ENCODE data around the gene ABHD2.

ABHD2 gene

DNA sequence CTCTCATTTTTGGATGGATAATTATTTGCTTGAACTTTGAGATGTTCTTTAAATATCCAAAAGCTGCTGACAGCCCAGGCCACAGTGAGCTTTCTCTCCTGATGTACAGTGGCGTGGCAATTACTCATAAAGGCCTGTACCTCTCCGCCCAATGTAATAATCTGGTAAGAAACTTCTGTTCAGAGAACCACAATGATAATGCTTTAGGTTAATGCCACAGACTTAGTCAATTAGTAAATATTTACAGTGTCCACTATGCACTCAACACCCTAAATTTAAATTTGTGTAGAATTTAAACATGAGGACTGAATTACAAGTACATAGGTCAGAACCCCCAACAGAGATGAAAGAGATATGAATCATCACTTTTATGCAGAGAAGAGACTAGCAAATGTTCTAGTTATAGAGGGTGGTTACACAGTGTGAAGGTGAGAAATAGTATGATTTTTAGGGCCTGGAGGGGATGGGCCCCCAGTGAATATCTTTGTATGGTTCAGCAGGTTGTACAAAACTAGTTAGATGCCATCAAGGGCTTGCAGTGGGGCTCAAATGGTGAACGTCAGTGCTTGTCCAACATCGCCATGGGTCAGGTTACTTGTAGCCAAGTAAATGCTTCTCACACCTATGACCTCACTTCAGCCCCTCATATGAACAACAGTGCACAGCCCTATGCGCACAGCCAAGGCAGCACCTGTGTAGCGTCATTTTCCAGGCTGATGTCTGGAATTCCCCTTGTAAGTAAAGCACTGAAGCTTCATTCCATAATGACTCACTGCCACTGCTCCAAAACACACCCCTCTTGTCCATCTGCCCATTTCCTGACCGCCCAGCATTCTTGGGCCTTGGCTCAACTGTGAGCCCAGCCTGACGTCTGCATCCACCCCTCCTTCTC, 13.3 kb downstream of the ABHD2 start:
- H3K27ac ChIP-seq (ENCODE audit: low read length), result no peak overlapping the region
- H4K20me1 ChIP-seq (ENCODE audit: insufficient read depth, low read length), result no peaks in the 10 kb centered on the region
- H3K9me3 ChIP-seq (ENCODE audit: insufficient read depth, low read length), result no peaks in the 10 kb centered on the region
- no peak overlapping the region for H3K4me3 ChIP-seq (ENCODE audit: low read length)
- H3K4me1 ChIP-seq (ENCODE audit: low read length), result no peaks in the 10 kb centered on the region
- H3K36me3 ChIP-seq (replicated peaks; ENCODE audit: low read depth, low read length), result peaks cover 12% of the 10 kb centered on the region
- 0 out of 2 replicates have a peak, but pooled peaks cover 2% of the 10 kb centered on the region for H3K79me2 ChIP-seq (ENCODE audit: low read length)
- no peak for TF ChIP-seq CTCF (IDR thresholded peaks at IDR 0.05; ENCODE audit: low read depth, low read length)
- TF ChIP-seq EZH2phosphoT487 (IDR thresholded peaks at IDR 0.05; ENCODE audit: low read depth), result no peak
- H3K27me3 ChIP-seq (ENCODE audit: low read depth, low read length), result no peaks in the 10 kb centered on the region
- no peak overlapping the region for H3K4me2 ChIP-seq (ENCODE audit: low read length)
- no peak overlapping the region for H2AFZ ChIP-seq (ENCODE audit: low read depth, low read length)
- H3K9ac ChIP-seq (ENCODE audit: low read length), result no peak overlapping the region

DNA sequence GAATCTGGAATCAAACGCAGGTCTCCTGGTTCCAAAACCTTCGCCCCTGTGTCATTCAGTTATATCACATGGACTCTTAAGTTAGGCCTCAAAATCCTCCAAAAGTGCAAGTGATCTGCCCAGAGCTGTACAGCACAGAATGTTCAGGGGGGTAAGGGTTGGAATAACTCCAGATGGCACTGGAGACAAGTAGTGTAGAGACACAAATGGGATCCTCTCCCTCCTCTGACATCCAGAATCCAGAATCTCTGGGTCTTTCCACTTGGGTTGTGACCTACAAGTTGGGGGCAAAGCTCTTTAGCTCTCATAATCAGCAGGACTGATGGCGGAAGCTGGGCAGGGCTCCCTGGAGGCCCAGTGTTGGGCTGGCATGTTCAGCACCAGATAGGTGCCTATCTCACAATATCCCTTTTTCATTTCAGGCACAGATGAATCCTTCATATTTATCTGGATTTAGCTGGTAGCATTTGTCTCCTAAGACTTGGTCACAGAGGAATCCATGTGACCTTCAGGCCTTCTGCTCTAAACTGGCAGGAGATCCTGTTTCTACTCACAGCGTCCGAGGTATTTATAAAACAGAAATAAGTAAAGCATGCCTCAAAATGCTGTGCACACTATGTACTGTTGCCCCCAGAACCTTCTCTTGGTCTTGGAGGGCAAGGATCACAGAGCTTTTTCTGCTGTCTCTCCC, 15.4 kb downstream of the ABHD2 start:
- Histone ChIP-seq H3K36me3 (replicated peaks; ENCODE audit: low read depth, low read length) (peaks cover 12% of the 10 kb centered on the region), H3K27me3 (ENCODE audit: low read depth, low read length) (no peaks in the 10 kb centered on the region), H4K20me1 (ENCODE audit: insufficient read depth, low read length) (no peaks in the 10 kb centered on the region), H3K4me2 (ENCODE audit: low read length) (no peak overlapping the region), H3K9ac (ENCODE audit: low read length) (no peak overlapping the region), H3K27ac (ENCODE audit: low read length) (no peak overlapping the region), H3K4me3 (ENCODE audit: low read length) (no peak overlapping the region), H2AFZ (ENCODE audit: low read depth, low read length) (no peak overlapping the region), H3K79me2 (ENCODE audit: low read length) (0 out of 2 replicates have a peak, but pooled peaks cover 2% of the 10 kb centered on the region), H3K9me3 (ENCODE audit: insufficient read depth, low read length) (no peaks in the 10 kb centered on the region), H3K4me1 (ENCODE audit: low read length) (no peaks in the 10 kb centered on the region)
- TF ChIP-seq CTCF (IDR thresholded peaks at IDR 0.05; ENCODE audit: low read depth, low read length) (no peak), EZH2phosphoT487 (IDR thresholded peaks at IDR 0.05; ENCODE audit: low read depth) (no peak)

DNA sequence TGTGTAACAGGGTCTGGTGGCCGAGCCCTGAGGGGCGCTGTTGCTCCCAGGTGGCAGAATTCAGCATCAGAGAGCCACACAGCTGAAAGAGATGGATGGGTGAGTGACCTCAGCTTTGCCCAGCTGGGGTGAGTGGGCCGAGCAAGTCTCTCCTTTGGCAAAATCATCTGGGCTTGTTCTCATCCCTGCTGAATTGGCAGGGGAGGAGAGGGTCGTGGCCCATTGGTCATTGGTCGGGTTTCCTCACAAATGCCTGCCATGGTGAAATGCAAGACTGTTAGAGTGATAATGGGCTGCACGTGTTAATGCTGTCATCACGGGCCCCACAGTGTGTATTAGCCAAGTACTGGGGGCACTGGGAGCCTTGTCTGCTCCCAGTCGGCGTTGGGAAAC, 15.9 kb downstream of the ABHD2 start:
- Histone ChIP-seq H3K27me3 (ENCODE audit: low read depth, low read length) (no peaks in the 10 kb centered on the region), H3K27ac (ENCODE audit: low read length) (no peak overlapping the region), H3K4me2 (ENCODE audit: low read length) (no peak overlapping the region), H3K9ac (ENCODE audit: low read length) (no peak overlapping the region), H3K36me3 (replicated peaks; ENCODE audit: low read depth, low read length) (peaks cover 10% of the 10 kb centered on the region), H3K4me1 (ENCODE audit: low read length) (no peaks in the 10 kb centered on the region), H3K79me2 (ENCODE audit: low read length) (no peaks in the 10 kb centered on the region), H3K4me3 (ENCODE audit: low read length) (no peak overlapping the region), H2AFZ (ENCODE audit: low read depth, low read length) (no peak overlapping the region), H4K20me1 (ENCODE audit: insufficient read depth, low read length) (no peaks in the 10 kb centered on the region), H3K9me3 (ENCODE audit: insufficient read depth, low read length) (no peaks in the 10 kb centered on the region)
- TF ChIP-seq EZH2phosphoT487 (IDR thresholded peaks at IDR 0.05; ENCODE audit: low read depth), result no peak
- no peak for TF ChIP-seq CTCF (IDR thresholded peaks at IDR 0.05; ENCODE audit: low read depth, low read length)

DNA sequence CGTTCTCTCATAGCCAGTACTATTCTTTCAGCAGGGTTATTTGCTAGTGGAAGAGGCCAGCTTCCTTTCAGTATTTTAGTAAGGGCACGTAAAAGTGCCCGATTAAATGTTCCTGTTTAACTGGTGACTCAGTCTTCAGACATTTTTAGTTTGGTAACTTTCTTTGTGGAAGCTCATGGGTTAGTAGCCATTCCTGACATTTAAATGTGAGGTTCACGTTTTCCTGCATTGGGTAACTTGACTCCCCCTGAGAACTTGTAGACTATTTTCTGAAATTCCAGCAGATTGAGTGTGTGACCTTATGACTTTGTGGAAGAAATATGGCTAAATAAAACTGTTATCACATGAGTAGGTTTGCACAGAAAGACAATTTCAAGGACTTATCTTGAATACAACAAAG, 16.9 kb downstream of the ABHD2 start:
- Histone ChIP-seq H3K9me3 (ENCODE audit: insufficient read depth, low read length) (no peaks in the 10 kb centered on the region), H3K9ac (ENCODE audit: low read length) (no peak overlapping the region), H4K20me1 (ENCODE audit: insufficient read depth, low read length) (no peaks in the 10 kb centered on the region), H3K36me3 (replicated peaks; ENCODE audit: low read depth, low read length) (peaks cover 10% of the 10 kb centered on the region), H3K27ac (ENCODE audit: low read length) (no peak overlapping the region), H3K27me3 (ENCODE audit: low read depth, low read length) (no peaks in the 10 kb centered on the region), H3K4me3 (ENCODE audit: low read length) (no peak overlapping the region), H3K4me1 (ENCODE audit: low read length) (no peaks in the 10 kb centered on the region), H2AFZ (ENCODE audit: low read depth, low read length) (no peak overlapping the region), H3K79me2 (ENCODE audit: low read length) (no peaks in the 10 kb centered on the region), H3K4me2 (ENCODE audit: low read length) (no peak overlapping the region)
- TF ChIP-seq CTCF (IDR thresholded peaks at IDR 0.05; ENCODE audit: low read depth, low read length) (no peak), EZH2phosphoT487 (IDR thresholded peaks at IDR 0.05; ENCODE audit: low read depth) (no peak)

All from OCI-LY3 (cell line).